ENCODE measurements around the gene PEA15.
A peak's percentile ranks its signal among the peaks of the same experiment; 100 is the strongest.

Gene PEA15

GRCh38 chr1:160209321-160210046, 4.3 kb downstream of the PEA15 start:
- DNase-seq: no peak

GRCh38 chr1:160210561-160210960, 5.4 kb downstream of the PEA15 start:
- DNase-seq: no peak

DNA sequence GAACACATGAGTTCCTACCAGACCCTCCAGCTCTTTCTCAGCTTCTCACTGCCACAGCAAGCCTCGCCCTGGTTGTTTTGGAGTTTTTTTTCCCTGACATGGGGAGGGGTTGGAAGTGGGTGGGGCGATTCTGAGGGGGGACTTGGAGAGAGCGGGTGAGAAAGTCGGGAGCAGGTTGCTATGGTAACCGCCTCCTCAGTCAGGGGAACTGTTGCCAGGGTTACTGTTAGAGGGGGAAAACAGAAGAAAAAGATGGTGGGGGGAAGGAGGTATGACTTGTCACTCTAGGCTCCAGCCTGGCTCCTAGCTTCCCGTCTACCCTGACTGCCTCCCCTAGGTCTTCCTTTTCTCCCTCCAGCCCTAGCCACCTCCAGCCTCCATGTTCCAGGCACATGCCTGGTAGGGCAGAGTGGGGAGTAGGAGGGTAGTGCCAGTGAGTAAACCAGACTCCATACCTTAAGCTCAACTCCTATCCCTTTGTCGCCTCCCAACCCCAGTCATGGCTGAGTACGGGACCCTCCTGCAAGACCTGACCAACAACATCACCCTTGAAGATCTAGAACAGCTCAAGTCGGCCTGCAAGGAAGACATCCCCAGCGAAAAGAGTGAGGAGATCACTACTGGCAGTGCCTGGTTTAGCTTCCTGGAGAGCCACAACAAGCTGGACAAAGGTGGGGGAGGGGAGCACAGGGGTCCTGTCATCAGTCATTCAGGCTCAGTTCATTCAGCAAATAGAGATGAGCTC, 6.0 kb downstream of the PEA15 start:
- DNase-seq: no peak

GRCh38 chr1:160214481-160215140, 9.4 kb downstream of the PEA15 start:
- DNase-seq: no peak

- no peak for DNase-seq
Observed at GRCh38 chr1:160216301-160216700, 11.1 kb downstream of the PEA15 start.

GRCh38 chr1:160217481-160218051, 12.4 kb downstream of the PEA15 start:
- no peak for DNase-seq

GRCh38 chr1:160219062-160219929, 14.1 kb downstream of the PEA15 start:
- peak; percentile 51 for DNase-seq

DNA sequence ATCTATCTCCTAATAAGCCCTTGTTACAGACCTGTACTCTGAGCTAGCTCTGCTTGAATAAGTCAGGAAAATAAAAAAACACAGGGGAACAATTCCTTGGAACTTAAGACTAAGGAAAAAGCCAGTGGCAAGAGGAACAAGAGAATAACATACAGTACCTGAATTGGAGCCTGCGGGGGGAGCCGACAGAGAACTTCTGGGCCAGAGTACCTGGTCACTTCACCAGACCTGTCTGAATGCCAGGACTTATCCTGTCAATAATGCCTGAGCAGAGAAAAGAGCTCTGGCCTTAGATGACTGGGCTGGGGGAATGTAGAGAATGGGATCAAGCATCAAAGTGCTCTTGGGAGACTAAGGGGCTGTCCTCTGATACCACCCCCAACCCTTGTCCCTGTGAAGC, 15.1 kb downstream of the PEA15 start:
- no peak for DNase-seq

DNA sequence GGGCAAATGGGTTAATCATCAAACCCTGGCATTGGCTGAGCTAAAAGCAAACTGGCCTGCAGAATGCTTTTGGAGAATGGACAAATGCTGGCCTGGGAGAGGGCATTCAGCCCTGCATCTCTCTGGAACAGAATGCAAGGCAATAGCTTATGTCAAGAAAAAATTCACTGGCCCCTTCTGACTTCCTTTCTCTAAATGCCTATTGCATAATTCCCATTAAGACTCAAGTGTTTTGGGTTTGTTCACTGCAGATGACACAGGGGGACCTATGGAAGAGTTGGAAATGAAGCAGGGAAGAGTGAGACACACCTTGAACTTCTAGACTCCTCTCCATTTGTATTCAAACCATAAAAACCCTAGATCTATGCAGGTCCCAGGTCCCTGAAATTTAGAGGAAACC, 15.9 kb downstream of the PEA15 start:
- no peak for DNase-seq

DNA sequence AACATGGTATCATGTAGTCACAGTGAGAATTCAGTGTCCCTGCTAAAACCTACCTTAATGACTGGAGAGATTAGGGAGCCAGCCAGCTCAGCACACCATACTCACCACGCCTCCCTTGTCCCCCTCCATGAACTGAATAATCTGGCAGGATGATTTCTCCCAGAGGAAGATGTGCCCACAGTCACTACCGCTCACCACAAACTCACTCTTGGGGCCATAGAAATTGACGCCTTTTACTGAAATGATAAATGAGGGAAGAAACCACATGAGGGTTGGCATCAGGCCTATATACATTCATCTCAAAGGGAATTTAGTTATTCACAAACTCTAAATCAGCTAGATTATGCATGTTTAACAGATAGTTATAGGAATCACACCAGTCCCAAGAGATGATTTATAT, 17.4 kb downstream of the PEA15 start:
- DNase-seq: no peak

DNA sequence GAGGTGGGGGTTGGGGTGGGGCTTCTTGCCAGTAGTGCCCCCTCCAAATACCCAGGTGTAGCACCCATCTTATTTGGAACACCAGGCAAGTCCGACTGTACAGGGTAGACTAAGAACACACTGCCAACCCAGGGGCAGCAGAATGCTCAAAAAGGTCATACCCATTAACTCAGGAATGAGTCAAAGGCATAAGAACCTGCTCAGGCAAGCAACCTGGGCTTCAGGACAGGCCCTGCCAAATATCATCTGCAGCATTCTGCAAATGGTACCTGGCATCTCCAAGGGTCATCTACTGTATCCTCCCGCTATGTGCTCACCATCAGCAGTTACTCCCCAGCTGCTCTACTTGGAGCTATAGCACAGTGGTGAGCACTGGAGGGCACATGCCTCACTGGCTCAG, 19.4 kb downstream of the PEA15 start:
- no peak for DNase-seq

DNA sequence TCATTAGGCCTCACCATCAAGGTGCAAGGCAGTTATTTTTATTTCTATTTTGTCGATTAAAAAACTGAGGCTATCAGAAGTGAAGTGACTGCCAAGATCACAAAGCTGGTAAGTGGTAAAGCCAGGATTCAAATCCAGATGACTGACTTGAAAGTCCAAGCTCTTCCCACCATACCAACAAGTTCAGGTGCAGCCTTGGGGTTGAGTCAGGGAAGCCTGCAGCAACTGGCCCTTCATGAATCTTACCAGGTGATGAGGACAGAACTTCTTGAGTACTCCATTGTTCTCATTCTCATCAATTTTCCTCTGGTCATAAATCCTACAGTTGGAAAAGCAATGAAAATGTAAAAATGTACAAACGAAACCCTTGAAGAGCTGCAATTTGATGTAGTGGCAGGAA, 20.2 kb downstream of the PEA15 start:
- no peak for DNase-seq

DNA sequence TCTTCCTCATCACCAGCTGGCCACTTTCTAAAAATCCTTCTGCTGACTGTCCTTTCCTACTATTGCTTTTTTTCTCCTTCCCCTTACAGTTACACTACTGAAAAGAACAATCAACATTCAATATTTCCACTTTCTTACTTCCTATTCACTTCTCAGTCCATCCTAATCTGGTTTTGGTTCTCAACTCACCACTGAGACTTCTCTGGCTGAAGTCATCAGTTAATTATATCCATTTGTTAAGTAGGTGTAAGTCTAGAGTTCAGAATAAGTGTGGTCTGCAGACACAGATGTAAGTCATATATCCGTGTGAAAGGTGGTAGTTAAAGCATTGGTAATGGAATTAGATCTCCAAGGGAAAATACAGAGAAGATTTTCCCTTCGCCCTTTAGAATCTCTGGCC, 21.4 kb downstream of the PEA15 start:
- DNase-seq: no peak

DNA sequence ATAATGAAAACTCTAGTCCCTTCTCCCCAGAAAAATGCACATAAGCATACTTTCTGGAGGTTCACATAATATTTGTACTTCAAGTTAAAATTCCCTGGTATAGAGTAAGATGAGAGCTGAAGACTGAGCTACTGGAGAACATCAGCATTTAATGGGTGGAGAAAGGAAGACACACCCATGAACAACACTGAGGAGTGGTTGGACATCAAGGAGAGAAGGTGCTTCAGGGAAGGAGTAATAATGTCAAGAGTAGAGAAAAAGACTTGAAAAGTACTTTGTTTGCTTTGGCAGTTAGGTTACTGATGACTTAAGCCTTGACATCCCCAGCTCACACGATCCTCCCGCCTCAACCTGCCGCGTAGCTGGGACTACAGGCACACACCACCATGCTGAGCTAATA, 21.9 kb downstream of the PEA15 start:
- no peak for DNase-seq

GRCh38 chr1:160227561-160227960, 22.4 kb downstream of the PEA15 start:
- no peak for DNase-seq

- DNase-seq: no peak
Observed at GRCh38 chr1:160228431-160228830, 23.2 kb downstream of the PEA15 start.

- DNase-seq: no peak
Observed at GRCh38 chr1:160232911-160233310, 27.7 kb downstream of the PEA15 start.

DNA sequence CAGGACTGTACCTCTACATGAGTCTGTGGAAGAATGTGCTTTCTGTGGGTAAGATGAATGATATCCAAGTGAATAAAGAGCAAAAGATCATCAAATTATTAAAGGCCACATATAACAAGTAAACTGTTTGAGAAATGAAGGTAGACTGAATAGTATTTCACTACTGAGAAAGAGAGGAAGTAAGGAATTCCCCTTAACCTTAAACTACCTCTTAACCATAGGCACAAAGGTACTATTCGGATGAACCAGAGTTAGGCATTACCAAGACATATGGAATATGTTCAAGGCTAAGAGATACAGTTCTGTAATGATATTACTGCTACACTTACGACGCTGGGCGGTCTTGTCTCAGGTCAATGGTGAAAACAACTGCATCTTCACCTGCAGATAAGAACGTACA, 31.6 kb downstream of the PEA15 start:
- DNase-seq: no peak

DNA sequence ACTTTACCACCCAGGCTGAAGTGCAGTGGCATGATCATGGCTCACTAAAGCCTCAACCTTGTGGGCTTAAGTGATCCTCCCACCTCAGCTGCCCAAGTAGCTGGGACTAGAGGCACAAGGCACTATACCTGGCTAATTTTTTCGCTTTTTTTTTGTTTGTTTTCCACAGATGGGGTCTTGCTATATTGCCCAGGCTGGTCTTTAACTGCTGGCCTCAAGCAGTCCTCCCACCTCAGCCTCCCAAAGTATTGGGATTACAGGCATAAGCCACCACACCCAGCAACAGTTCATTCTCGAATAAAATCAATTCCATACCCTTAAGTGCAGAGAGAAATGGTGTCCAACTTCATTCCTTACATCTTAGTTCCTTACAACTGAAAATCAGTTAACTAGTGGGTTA, 32.4 kb downstream of the PEA15 start:
- no peak for DNase-seq

DNA sequence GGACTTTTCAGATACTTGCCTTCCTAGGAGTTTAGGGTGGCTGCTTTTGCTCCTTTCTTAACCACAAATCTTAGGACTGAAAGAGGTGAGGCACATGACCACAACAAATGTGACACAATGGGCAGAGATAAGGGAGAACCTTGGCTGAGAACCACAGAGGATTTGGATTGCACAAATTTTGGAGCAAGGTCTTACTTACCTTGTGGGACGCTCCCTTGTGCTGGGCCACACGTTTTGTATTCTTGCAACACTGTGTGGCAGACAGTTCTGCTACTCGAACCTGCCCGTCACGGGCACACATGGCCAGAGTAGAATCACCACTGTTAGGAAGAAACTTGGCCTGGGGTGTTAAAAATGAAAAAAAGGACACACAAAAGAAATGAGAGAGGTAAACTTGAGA, 33.2 kb downstream of the PEA15 start:
- no peak for DNase-seq

- DNase-seq: no peak
Observed at GRCh38 chr1:160239582-160240299, 34.6 kb downstream of the PEA15 start.

DNA sequence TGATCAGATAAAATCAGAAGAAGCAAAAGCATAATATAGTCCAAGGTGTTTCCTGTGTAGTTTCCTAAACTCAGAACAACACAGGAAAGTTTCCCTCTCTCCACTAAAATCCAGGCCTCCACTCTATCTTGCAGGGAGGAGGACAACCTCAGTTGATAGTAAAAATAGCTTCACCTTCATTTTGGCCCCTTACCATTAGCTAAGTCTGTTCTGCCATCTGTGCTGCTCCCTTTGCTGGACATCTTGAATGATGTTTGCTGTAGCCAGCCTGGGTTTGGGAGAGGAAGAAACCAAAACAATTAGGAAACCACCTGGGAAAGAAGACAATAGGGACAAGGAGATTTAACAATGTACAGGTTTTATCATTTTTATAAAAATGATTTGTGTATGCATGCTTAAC, 38.6 kb downstream of the PEA15 start:
- DNase-seq: no peak
